OCI-LY1 (cell line): ENCODE data around the gene ZNF639.

ENCODE experiments used
- H2AFZ ChIP-seq: fragments of 200-600 bp; sonication (generic), shearing (Covaris generic); 2 replicates; pipeline ENCODE4 v1.6.0; 2014; ENCODE audit warnings: antibody characterized with exemption, mild to moderate bottlenecking, low read length
- H3F3A ChIP-seq: fragments of 200-600 bp; sonication (generic), shearing (Covaris generic); 2 replicates; pipeline ENCODE4 v1.6.0; 2014; ENCODE audit warnings: mild to moderate bottlenecking, antibody characterized with exemption, low read length, moderate library complexity; ENCODE audit not compliant: insufficient read depth
- H3K27ac ChIP-seq: fragments of 200-600 bp; sonication (generic); 2 replicates; pipeline ENCODE4 v1.5.1; 2014; ENCODE audit warnings: low read length, mixed run types, mild to moderate bottlenecking, low read depth; ENCODE audit not compliant: poor library complexity, severe bottlenecking
- H3K27me3 ChIP-seq: fragments of 200-600 bp; sonication (generic); 2 replicates; pipeline ENCODE4 v1.6.0; 2014; ENCODE audit warnings: antibody characterized with exemption, mild to moderate bottlenecking, low read length, moderate library complexity; ENCODE audit not compliant: insufficient read depth
- H3K36me3 ChIP-seq: fragments of 200-600 bp; sonication (generic); 2 replicates; pipeline ENCODE4 v1.6.1; 2014; ENCODE audit warnings: mild to moderate bottlenecking, antibody characterized with exemption, low read length, moderate library complexity, mixed read lengths; ENCODE audit not compliant: insufficient read depth
- H3K4me1 ChIP-seq: fragments of 200-600 bp; sonication (generic); 2 replicates; pipeline ENCODE4 v1.5.1; 2014; ENCODE audit warnings: mild to moderate bottlenecking, low read length, moderate library complexity; ENCODE audit not compliant: insufficient read depth, severe bottlenecking
- H3K4me2 ChIP-seq: fragments of 200-600 bp; sonication (generic), shearing (Covaris generic); 2 replicates; pipeline ENCODE4 v1.6.1; 2014; ENCODE audit warnings: low read length
- H3K4me3 ChIP-seq: fragments of 200-600 bp; sonication (generic); 2 replicates; pipeline ENCODE4 v1.5.1; 2014; ENCODE audit warnings: low read length, low read depth, mild to moderate bottlenecking, mixed read lengths; ENCODE audit not compliant: poor library complexity, severe bottlenecking
- H3K79me2 ChIP-seq: fragments of 200-600 bp; shearing (Covaris generic); 2 replicates; pipeline ENCODE4 v1.6.1; 2016; ENCODE audit warnings: mixed run types, low read length, mixed read lengths; ENCODE audit not compliant: insufficient read depth
- H3K9ac ChIP-seq: fragments of 200-600 bp; sonication (generic), shearing (Covaris generic); 2 replicates; pipeline ENCODE4 v1.6.1; 2014; ENCODE audit warnings: mild to moderate bottlenecking, low read length, mixed read lengths
- H3K9me2 ChIP-seq: fragments of 200-600 bp; sonication (generic), shearing (Covaris generic); 2 replicates; pipeline ENCODE4 v1.6.1; 2014; ENCODE audit warnings: low read depth, mild to moderate bottlenecking, low read length, mixed read lengths
- H3K9me3 ChIP-seq: fragments of 200-600 bp; shearing (Covaris generic); 2 replicates; pipeline ENCODE4 v1.6.1; 2014; ENCODE audit warnings: low read length, mixed read lengths
- H4K20me1 ChIP-seq: fragments of 200-600 bp; sonication (generic), shearing (Covaris generic); 2 replicates; pipeline ENCODE4 v1.6.0; 2016; ENCODE audit warnings: mild to moderate bottlenecking, low read length; ENCODE audit not compliant: insufficient read depth
- EZH2 ChIP-seq: fragments of 200-600 bp; sonication (generic), shearing (Covaris generic); IDR thresholded peaks from 2 replicates; pipeline ENCODE4 v1.8.0; 2017; ENCODE audit warnings: borderline replicate concordance, mixed run types, mild to moderate bottlenecking, antibody characterized with exemption, low read length, moderate library complexity, mixed read lengths
- TF ChIP-seq, protein P1 (sequence below): fragments of 200-600 bp; sonication (generic), shearing (Covaris generic); IDR thresholded peaks from 2 replicates; pipeline ENCODE4 v1.5.1; 2017; ENCODE audit warnings: mild to moderate bottlenecking, antibody characterized with exemption, low read length, moderate library complexity, mixed read lengths

Gene ZNF639

GRCh38 chr3:179375091-179375999 lies 52.5 kb downstream of the ZNF639 start:
- H3K36me3 ChIP-seq: peaks cover 74% of the 10 kb centered on the region
- H3K9me2 ChIP-seq: no peaks in the 10 kb centered on the region
- H3K4me2 ChIP-seq: no peak overlapping the region
- no peaks in the 10 kb centered on the region for H3K9me3 ChIP-seq
- no peaks in the 10 kb centered on the region for H3K79me2 ChIP-seq
- H3K4me1 ChIP-seq: no peaks in the 10 kb centered on the region
- no peaks in the 10 kb centered on the region for H3F3A ChIP-seq
- H3K4me3 ChIP-seq: no peak overlapping the region
- TF ChIP-seq, protein P1, sequence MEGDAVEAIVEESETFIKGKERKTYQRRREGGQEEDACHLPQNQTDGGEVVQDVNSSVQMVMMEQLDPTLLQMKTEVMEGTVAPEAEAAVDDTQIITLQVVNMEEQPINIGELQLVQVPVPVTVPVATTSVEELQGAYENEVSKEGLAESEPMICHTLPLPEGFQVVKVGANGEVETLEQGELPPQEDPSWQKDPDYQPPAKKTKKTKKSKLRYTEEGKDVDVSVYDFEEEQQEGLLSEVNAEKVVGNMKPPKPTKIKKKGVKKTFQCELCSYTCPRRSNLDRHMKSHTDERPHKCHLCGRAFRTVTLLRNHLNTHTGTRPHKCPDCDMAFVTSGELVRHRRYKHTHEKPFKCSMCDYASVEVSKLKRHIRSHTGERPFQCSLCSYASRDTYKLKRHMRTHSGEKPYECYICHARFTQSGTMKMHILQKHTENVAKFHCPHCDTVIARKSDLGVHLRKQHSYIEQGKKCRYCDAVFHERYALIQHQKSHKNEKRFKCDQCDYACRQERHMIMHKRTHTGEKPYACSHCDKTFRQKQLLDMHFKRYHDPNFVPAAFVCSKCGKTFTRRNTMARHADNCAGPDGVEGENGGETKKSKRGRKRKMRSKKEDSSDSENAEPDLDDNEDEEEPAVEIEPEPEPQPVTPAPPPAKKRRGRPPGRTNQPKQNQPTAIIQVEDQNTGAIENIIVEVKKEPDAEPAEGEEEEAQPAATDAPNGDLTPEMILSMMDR: no peak
- TF ChIP-seq EZH2: no peak
- no peak overlapping the region for H3K27ac ChIP-seq
- H3K9ac ChIP-seq: no peak overlapping the region
- no peaks in the 10 kb centered on the region for H3K27me3 ChIP-seq
- no peak overlapping the region for H2AFZ ChIP-seq
- H4K20me1 ChIP-seq: no peaks in the 10 kb centered on the region

DNA sequence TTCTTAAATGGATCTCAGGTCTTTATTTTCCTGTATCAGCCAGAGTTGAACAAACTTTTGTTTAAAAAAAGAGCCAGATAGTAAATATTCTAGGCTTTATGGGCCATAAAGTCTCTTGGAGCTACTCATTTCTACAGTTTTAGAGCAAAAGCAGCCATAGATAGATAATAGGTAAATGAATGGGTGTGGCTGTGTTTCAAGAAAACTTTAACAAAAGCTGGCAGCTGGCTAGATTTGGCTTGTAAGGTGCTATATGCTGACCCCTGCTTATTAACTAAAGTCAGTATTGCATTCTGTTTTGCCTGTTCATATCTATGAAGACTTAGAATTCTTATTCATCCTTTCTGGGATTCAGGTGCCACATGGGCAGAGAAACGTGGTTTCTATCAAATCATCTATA lies 53.6 kb downstream of the ZNF639 start:
- H4K20me1 ChIP-seq: no peaks in the 10 kb centered on the region
- no peaks in the 10 kb centered on the region for H3K79me2 ChIP-seq
- H3K27ac ChIP-seq: no peak overlapping the region
- H3K36me3 ChIP-seq: peaks cover 77% of the 10 kb centered on the region
- no peaks in the 10 kb centered on the region for H3K27me3 ChIP-seq
- no peaks in the 10 kb centered on the region for H3K4me1 ChIP-seq
- H3K9ac ChIP-seq: no peak overlapping the region
- no peaks in the 10 kb centered on the region for H3K9me3 ChIP-seq
- H3K4me3 ChIP-seq: no peak overlapping the region
- no peaks in the 10 kb centered on the region for H3K9me2 ChIP-seq
- no peaks in the 10 kb centered on the region for H3F3A ChIP-seq
- H3K4me2 ChIP-seq: no peak overlapping the region
- no peak for TF ChIP-seq EZH2
- TF ChIP-seq, protein P1: no peak
- no peak overlapping the region for H2AFZ ChIP-seq
